GM13976 (cell line): ENCODE results near the gene RAD21L1.
A peak's percentile ranks its signal among the peaks of the same experiment; 100 is the strongest.

ENCODE experiments used
- DNase-seq: peaks from one replicate; pipeline ENCODE4 v3.0.0; 2012; ENCODE audit warnings: low spot score
- CTCF ChIP-seq: IDR thresholded peaks from 2 replicates; pipeline ENCODE4 v1.5.1; 2012; ENCODE audit warnings: borderline replicate concordance, mild to moderate bottlenecking; ENCODE audit not compliant: insufficient read depth; ENCODE audit errors: extremely low read depth, missing control alignments, control extremely low read depth
- in situ Hi-C: fragments of 300-500 bp; cut with MboI; formaldehyde crosslinking; loops from one replicate; pipeline ENCODE4 v1.12.0; 2022; ENCODE audit warnings: low sequenced_read_pairs, mixed read lengths, inconsistent platforms; ENCODE audit not compliant: unreplicated experiment

Gene RAD21L1

GRCh38 chr20:1225783-1226654, at the start of gene RAD21L1:
RAD21L1 (plus strand) TSS chr20:1226044; CDS start chr20:1228454, 2,410 bp downstream.
- peak; percentile 98 for DNase-seq
- in situ Hi-C loops, result no loop called here
- TF ChIP-seq CTCF, result peak; percentile 10

- TF ChIP-seq CTCF, result no peak
- no peak for DNase-seq
- in situ Hi-C loops, result loop anchor here (25.0 kb wide), 1 partner anchor 365 kb away; no protein-coding TSS in a partner anchor
These were observed 48.2 kb upstream of the RAD21L1 start for GRCh38 chr20:1177680-1178079.

- in situ Hi-C loops, result loop anchor here (25.0 kb wide), 1 partner anchor 366 kb away; no protein-coding TSS in a partner anchor
- no peak for DNase-seq
- TF ChIP-seq CTCF, result no peak
These were observed 47.7 kb upstream of the RAD21L1 start for GRCh38 chr20:1178103-1178502.

GRCh38 chr20:1178623-1179022, 47.2 kb upstream of the RAD21L1 start:
- in situ Hi-C loops, result loop anchor here (25.0 kb wide), 1 partner anchor 366 kb away; no protein-coding TSS in a partner anchor
- no peak for DNase-seq
- no peak for TF ChIP-seq CTCF

GRCh38 chr20:1180949-1181348, 44.9 kb upstream of the RAD21L1 start:
- in situ Hi-C loops, result loop anchor here (25.0 kb wide), 1 partner anchor 369 kb away; no protein-coding TSS in a partner anchor
- no peak for DNase-seq
- no peak for TF ChIP-seq CTCF

GRCh38 chr20:1182106-1182505, 43.7 kb upstream of the RAD21L1 start:
- no peak for TF ChIP-seq CTCF
- in situ Hi-C loops, result loop anchor here (25.0 kb wide), 1 partner anchor 370 kb away; no protein-coding TSS in a partner anchor
- no peak for DNase-seq
